HepG2 (cell line): Measurements from ENCODE around the gene BCAM. TPM values are rescaled to one million over a fixed set of nuclear protein-coding genes. Genes with fewer than 3 reads are reported as not detected.
A peak's percentile ranks its signal among the peaks of the same experiment; 100 is the strongest.

Experiments used
- CHD4 ChIP-seq: fragments of 200-600 bp; sonication (generic); IDR thresholded peaks from 2 replicates; pipeline ENCODE4 v1.7.0; 2017; ENCODE audit warnings: mild to moderate bottlenecking, low read length, borderline replicate concordance
- JUND ChIP-seq: sonication (generic); formaldehyde crosslinking; IDR thresholded peaks from 2 replicates; pipeline ENCODE4 v1.8.0; 2022; ENCODE audit warnings: mild to moderate bottlenecking, missing genetic modification reagents
- NR2F2 ChIP-seq: IDR thresholded peaks from 2 replicates; pipeline ENCODE4 v1.6.1; 2012; ENCODE audit warnings: low read depth, inconsistent platforms, borderline replicate concordance
- POGZ ChIP-seq: sonication (generic); formaldehyde crosslinking; IDR thresholded peaks from 2 replicates; pipeline ENCODE4 v1.4.0; 2020; ENCODE audit warnings: mild to moderate bottlenecking, missing genetic modification reagents
- XRCC5 ChIP-seq: fragments of 200-400 bp; formaldehyde crosslinking; optimal IDR thresholded peaks from 2 replicates; pipeline ENCODE3; 2017; ENCODE audit warnings: mild to moderate bottlenecking, low read length
- ZC3H4 ChIP-seq: sonication (generic); formaldehyde crosslinking; IDR thresholded peaks from 2 replicates; pipeline ENCODE4 v1.4.0; 2020; ENCODE audit warnings: missing genetic modification reagents, borderline replicate concordance
- ZNF124 ChIP-seq: sonication (generic); formaldehyde crosslinking; IDR thresholded peaks from 2 replicates; pipeline ENCODE4 v1.4.0; 2020; ENCODE audit warnings: missing genetic modification reagents
- ZNF263 ChIP-seq: sonication (generic); formaldehyde crosslinking; IDR thresholded peaks from 2 replicates; pipeline ENCODE4 v1.4.0; 2020; ENCODE audit warnings: missing genetic modification reagents
- ZNF331 ChIP-seq: sonication (generic); formaldehyde crosslinking; IDR thresholded peaks from 2 replicates; pipeline ENCODE4 v1.4.0; 2020; ENCODE audit warnings: missing genetic modification reagents
- ZNF619 ChIP-seq: sonication (generic); formaldehyde crosslinking; IDR thresholded peaks from 2 replicates; pipeline ENCODE4 v1.4.0; 2020; ENCODE audit warnings: mild to moderate bottlenecking, missing genetic modification reagents
- polyA plus RNA-seq, 8 experiments: library from polyadenylated mRNA; depleted of rRNA in 3 of 8; stranded (reverse) in 7 of 8; unstranded in 1 of 8; fragments of >200 nt; fragmentation: Illumina TruSeq in 4 of 8; extraction: Trizol in 4 of 8; gene quantifications; 2 replicates each; pipeline versions ENCODE4 v1.2.1 to v1.2.3, GENCODE V29; 2011 to 2016; ENCODE audit warnings: low read depth in 4 of 8, missing spikeins in 1 of 8, mixed read lengths in 1 of 8; ENCODE audit not compliant: insufficient read depth in 1 of 8
- total RNA-seq, 5 experiments: library from RNA; depleted of rRNA; stranded (reverse); fragments of >200 nt; fragmentation: Illumina TruSeq; extraction: Trizol; gene quantifications; 2 replicates each; pipeline ENCODE4 v1.2.3, GENCODE V29; 2016; ENCODE audit warnings: low read depth in 1 of 5
- TF ChIP-seq, protein P1 (sequence below): sonication (generic); formaldehyde crosslinking; conservative IDR thresholded peaks from 2 replicates; pipeline ENCODE4 v1.4.0; 2020; ENCODE audit warnings: mild to moderate bottlenecking, missing genetic modification reagents, moderate library complexity
- TF ChIP-seq, protein P2 (sequence below): sonication (generic); formaldehyde crosslinking; IDR thresholded peaks from 2 replicates; pipeline ENCODE4 v1.8.0; 2022; ENCODE audit warnings: missing genetic modification reagents, low read depth, mild to moderate bottlenecking, borderline replicate concordance
- TF ChIP-seq, protein P3 (sequence below): sonication (generic); formaldehyde crosslinking; IDR thresholded peaks from 2 replicates; pipeline ENCODE4 v1.5.1; 2020; ENCODE audit warnings: missing genetic modification reagents, mild to moderate bottlenecking, borderline replicate concordance
- TF ChIP-seq, protein P4 (sequence below): IDR thresholded peaks from 2 replicates; pipeline ENCODE4 v1.6.1; 2012; ENCODE audit warnings: low read depth, low read length, improper control_type of control experiment
- TF ChIP-seq, protein P5 (sequence below): sonication (generic); formaldehyde crosslinking; IDR thresholded peaks from 2 replicates; pipeline ENCODE4 v1.4.0; 2020; ENCODE audit warnings: missing genetic modification reagents, borderline replicate concordance
- TF ChIP-seq, protein P6 (sequence below): sonication (generic); formaldehyde crosslinking; IDR thresholded peaks from 2 replicates; pipeline ENCODE4 v1.4.0; 2020; ENCODE audit warnings: missing genetic modification reagents
- TF ChIP-seq, protein P7 (sequence below): IDR thresholded peaks from 2 replicates; pipeline ENCODE4 v1.6.1; 2012; ENCODE audit warnings: inconsistent platforms

Gene BCAM
- total and polyA plus RNA-seq, 2 of the 13 experiments (the other 11 are each of a cell fraction or from before 2014, with no cell fraction given) = 51.2 to 62.7 TPM

DNA sequence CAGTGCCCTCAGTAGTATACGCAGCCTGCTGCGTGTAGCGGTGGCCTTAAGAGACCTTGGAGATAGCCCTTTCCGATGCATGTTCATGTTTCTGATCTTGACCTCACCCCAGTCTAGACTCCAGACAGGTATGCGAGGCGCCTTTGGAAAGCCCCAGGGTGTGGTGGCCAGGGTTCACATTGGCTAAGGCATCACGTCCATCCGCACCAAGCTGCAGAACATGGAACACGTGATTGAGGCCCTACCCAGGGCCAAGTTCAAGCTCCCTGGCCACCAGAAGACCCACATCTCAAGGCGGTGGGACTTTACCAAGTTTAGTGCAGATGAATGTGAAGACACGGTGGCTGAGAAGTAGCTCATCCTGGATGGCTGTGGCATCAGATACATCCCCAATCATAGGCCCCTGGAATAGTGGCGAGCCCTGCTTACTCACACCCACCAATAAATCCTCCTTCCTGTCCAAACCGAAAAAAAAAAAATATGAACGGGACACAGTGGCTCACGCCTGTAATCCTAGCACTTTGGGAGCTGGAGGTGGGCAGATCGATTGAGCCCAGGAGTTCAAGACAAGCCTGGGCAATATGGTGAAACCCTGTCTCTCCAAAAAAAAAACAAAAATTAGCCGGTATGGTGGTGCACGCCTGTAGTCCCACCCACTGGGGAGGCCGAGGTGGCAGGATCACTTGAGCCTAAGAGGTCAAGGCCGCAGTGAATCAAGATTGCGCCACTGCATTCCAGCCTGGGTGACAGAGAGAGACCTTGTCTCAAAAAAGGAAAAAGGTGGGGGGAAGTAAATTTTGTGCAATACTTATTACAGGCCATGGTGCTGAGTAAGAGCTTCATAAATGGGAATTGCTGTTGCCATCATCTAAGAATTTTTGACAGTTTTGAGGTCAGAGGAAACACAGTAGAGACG, 43.6 kb upstream of the BCAM start (continued):
- TF ChIP-seq, protein P1, sequence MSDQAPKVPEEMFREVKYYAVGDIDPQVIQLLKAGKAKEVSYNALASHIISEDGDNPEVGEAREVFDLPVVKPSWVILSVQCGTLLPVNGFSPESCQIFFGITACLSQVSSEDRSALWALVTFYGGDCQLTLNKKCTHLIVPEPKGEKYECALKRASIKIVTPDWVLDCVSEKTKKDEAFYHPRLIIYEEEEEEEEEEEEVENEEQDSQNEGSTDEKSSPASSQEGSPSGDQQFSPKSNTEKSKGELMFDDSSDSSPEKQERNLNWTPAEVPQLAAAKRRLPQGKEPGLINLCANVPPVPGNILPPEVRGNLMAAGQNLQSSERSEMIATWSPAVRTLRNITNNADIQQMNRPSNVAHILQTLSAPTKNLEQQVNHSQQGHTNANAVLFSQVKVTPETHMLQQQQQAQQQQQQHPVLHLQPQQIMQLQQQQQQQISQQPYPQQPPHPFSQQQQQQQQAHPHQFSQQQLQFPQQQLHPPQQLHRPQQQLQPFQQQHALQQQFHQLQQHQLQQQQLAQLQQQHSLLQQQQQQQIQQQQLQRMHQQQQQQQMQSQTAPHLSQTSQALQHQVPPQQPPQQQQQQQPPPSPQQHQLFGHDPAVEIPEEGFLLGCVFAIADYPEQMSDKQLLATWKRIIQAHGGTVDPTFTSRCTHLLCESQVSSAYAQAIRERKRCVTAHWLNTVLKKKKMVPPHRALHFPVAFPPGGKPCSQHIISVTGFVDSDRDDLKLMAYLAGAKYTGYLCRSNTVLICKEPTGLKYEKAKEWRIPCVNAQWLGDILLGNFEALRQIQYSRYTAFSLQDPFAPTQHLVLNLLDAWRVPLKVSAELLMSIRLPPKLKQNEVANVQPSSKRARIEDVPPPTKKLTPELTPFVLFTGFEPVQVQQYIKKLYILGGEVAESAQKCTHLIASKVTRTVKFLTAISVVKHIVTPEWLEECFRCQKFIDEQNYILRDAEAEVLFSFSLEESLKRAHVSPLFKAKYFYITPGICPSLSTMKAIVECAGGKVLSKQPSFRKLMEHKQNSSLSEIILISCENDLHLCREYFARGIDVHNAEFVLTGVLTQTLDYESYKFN = peak; percentile 66
- TF ChIP-seq ZNF619 (CRISPR knock-in tag) = no peak
- TF ChIP-seq, protein P2, sequence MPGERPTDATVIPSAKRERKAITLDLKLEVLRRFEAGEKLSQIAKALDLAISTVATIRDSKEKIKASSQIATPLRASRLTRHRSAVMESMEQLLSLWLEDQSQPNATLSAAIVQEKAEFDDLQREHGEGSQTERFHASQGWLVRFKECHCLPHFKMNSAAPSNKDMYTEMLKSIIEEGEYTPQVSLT (CRISPR knock-in tag) = no peak
- TF ChIP-seq POGZ (CRISPR knock-in tag) = peak; percentile 64
- peak; percentile 45; the same call in 1 of the 2 replicates for TF ChIP-seq JUND (CRISPR knock-in tag)
- peak; percentile 79 for TF ChIP-seq ZNF331 (CRISPR knock-in tag)
- TF ChIP-seq, protein P3, sequence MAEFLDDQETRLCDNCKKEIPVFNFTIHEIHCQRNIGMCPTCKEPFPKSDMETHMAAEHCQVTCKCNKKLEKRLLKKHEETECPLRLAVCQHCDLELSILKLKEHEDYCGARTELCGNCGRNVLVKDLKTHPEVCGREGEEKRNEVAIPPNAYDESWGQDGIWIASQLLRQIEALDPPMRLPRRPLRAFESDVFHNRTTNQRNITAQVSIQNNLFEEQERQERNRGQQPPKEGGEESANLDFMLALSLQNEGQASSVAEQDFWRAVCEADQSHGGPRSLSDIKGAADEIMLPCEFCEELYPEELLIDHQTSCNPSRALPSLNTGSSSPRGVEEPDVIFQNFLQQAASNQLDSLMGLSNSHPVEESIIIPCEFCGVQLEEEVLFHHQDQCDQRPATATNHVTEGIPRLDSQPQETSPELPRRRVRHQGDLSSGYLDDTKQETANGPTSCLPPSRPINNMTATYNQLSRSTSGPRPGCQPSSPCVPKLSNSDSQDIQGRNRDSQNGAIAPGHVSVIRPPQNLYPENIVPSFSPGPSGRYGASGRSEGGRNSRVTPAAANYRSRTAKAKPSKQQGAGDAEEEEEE = no peak
- no peak for TF ChIP-seq ZNF263 (CRISPR knock-in tag)
- TF ChIP-seq, protein P4, sequence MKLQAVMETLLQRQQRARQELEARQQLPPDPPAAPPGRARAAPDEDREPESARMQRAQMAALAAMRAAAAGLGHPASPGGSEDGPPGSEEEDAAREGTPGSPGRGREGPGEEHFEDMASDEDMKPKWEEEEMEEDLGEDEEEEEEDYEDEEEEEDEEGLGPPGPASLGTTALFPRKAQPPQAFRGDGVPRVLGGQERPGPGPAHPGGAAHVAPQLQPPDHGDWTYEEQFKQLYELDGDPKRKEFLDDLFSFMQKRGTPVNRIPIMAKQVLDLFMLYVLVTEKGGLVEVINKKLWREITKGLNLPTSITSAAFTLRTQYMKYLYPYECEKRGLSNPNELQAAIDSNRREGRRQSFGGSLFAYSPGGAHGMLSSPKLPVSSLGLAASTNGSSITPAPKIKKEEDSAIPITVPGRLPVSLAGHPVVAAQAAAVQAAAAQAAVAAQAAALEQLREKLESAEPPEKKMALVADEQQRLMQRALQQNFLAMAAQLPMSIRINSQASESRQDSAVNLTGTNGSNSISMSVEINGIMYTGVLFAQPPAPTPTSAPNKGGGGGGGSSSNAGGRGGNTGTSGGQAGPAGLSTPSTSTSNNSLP = peak; percentile 65
- TF ChIP-seq, protein P5, sequence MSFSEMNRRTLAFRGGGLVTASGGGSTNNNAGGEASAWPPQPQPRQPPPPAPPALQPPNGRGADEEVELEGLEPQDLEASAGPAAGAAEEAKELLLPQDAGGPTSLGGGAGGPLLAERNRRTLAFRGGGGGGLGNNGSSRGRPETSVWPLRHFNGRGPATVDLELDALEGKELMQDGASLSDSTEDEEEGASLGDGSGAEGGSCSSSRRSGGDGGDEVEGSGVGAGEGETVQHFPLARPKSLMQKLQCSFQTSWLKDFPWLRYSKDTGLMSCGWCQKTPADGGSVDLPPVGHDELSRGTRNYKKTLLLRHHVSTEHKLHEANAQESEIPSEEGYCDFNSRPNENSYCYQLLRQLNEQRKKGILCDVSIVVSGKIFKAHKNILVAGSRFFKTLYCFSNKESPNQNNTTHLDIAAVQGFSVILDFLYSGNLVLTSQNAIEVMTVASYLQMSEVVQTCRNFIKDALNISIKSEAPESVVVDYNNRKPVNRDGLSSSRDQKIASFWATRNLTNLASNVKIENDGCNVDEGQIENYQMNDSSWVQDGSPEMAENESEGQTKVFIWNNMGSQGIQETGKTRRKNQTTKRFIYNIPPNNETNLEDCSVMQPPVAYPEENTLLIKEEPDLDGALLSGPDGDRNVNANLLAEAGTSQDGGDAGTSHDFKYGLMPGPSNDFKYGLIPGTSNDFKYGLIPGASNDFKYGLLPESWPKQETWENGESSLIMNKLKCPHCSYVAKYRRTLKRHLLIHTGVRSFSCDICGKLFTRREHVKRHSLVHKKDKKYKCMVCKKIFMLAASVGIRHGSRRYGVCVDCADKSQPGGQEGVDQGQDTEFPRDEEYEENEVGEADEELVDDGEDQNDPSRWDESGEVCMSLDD = peak; percentile 29; the same call in 1 of the 2 replicates
- TF ChIP-seq ZC3H4 (CRISPR knock-in tag) = no peak
- no peak for TF ChIP-seq XRCC5
- TF ChIP-seq, protein P6, sequence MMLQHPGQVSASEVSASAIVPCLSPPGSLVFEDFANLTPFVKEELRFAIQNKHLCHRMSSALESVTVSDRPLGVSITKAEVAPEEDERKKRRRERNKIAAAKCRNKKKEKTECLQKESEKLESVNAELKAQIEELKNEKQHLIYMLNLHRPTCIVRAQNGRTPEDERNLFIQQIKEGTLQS (CRISPR knock-in tag) = peak; percentile 52; the same call in 1 of the 2 replicates
- TF ChIP-seq NR2F2 = peak; percentile 89; the same call in 1 of the 2 replicates
- TF ChIP-seq, protein P7, sequence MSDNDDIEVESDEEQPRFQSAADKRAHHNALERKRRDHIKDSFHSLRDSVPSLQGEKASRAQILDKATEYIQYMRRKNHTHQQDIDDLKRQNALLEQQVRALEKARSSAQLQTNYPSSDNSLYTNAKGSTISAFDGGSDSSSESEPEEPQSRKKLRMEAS = peak; percentile 6; the same call in 1 of the 2 replicates
- peak; percentile 58; the same call in 1 of the 2 replicates for TF ChIP-seq CHD4
- peak; percentile 77; the same call in 1 of the 2 replicates for TF ChIP-seq ZNF124 (CRISPR knock-in tag)
